Astrocyte (in vitro differentiated cells and primary cell): ENCODE data around the gene MTCH2. TPM values are rescaled to one million over a fixed set of nuclear protein-coding genes. Genes with fewer than 3 reads are reported as not detected.

ENCODE experiments used
- DNase-seq: peaks from one replicate; pipeline ENCODE4 v3.0.0-alpha.2; 2010; ENCODE audit warnings: low read depth
- FAIRE-seq: peaks from 2 replicates; lab custom pipeline; 2011; peaks lifted over from hg19 to GRCh38; lab: Jason Lieb, UNC
- H2AFZ ChIP-seq: 2 replicates; pipeline ENCODE4 v1.6.0; 2012; ENCODE audit warnings: low read depth, low read length, inconsistent platforms
- H3K27ac ChIP-seq: 2 replicates; pipeline ENCODE4 v1.5.1; 2011; ENCODE audit warnings: low read depth, low read length, inconsistent platforms
- H3K27me3 ChIP-seq: 2 replicates; pipeline ENCODE4 v1.6.0; 2011; ENCODE audit warnings: low read length, inconsistent platforms; ENCODE audit not compliant: insufficient read depth
- H3K36me3 ChIP-seq: 2 replicates; pipeline ENCODE4 v1.5.1; 2011; ENCODE audit warnings: low read length, inconsistent platforms; ENCODE audit not compliant: insufficient read depth
- H3K4me1 ChIP-seq: 2 replicates; pipeline ENCODE4 v1.5.1; 2011; ENCODE audit warnings: low read length, inconsistent platforms; ENCODE audit not compliant: insufficient read depth
- H3K4me2 ChIP-seq: 2 replicates; pipeline ENCODE4 v1.6.0; 2012; ENCODE audit warnings: low read length, inconsistent platforms
- H3K4me3 ChIP-seq: 2 replicates; pipeline ENCODE4 v1.5.1; 2011; ENCODE audit warnings: low read depth, mild to moderate bottlenecking, low read length, inconsistent platforms; ENCODE audit not compliant: insufficient read depth
- H3K79me2 ChIP-seq: 2 replicates; pipeline ENCODE4 v1.6.0; 2012; ENCODE audit warnings: mild to moderate bottlenecking, low read length, inconsistent platforms; ENCODE audit not compliant: insufficient read depth
- H3K9ac ChIP-seq: 2 replicates; pipeline ENCODE4 v1.6.0; 2012; ENCODE audit warnings: mild to moderate bottlenecking, low read length, inconsistent platforms
- H3K9me3 ChIP-seq: 2 replicates; pipeline ENCODE4 v1.5.1; 2012; ENCODE audit warnings: low read depth, mild to moderate bottlenecking, low read length, inconsistent platforms; ENCODE audit not compliant: insufficient read depth
- H4K20me1 ChIP-seq: 2 replicates; pipeline ENCODE4 v1.6.0; 2012; ENCODE audit warnings: low read length, inconsistent platforms; ENCODE audit not compliant: insufficient read depth
- H3K27ac Mint-ChIP-seq: one replicate; pipeline ENCODE4 v1.8.0; 2021; ENCODE audit warnings: mild to moderate bottlenecking, mixed read lengths; ENCODE audit not compliant: unreplicated experiment
- H3K27me3 Mint-ChIP-seq: one replicate; pipeline ENCODE4 v1.8.0; 2021; ENCODE audit warnings: low read depth, mixed read lengths; ENCODE audit not compliant: unreplicated experiment
- H3K36me3 Mint-ChIP-seq: one replicate; pipeline ENCODE4 v1.8.0; 2021; ENCODE audit warnings: low read depth, mixed read lengths; ENCODE audit not compliant: unreplicated experiment
- H3K4me1 Mint-ChIP-seq: one replicate; pipeline ENCODE4 v1.8.0; 2021; ENCODE audit warnings: low read depth, mixed read lengths; ENCODE audit not compliant: unreplicated experiment
- H3K4me3 Mint-ChIP-seq: one replicate; pipeline ENCODE4 v1.8.0; 2021; ENCODE audit warnings: mild to moderate bottlenecking, moderate library complexity, mixed read lengths; ENCODE audit not compliant: unreplicated experiment
- H3K9me3 Mint-ChIP-seq: one replicate; pipeline ENCODE4 v1.8.0; 2021; ENCODE audit warnings: mild to moderate bottlenecking, mixed read lengths; ENCODE audit not compliant: unreplicated experiment
- EZH2 ChIP-seq: IDR thresholded peaks from 2 replicates; pipeline ENCODE4 v1.6.1; 2012; ENCODE audit warnings: mild to moderate bottlenecking, low read length, inconsistent platforms; ENCODE audit not compliant: insufficient read depth
- total RNA-seq: library from RNA; stranded (reverse); gene quantifications from 2 replicates; pipeline ENCODE4 v1.2.1, GENCODE V29; 2021
- TF ChIP-seq, protein P1 (sequence below): IDR thresholded peaks from 2 replicates; pipeline ENCODE4 v1.5.1; 2011; ENCODE audit warnings: low read depth, mild to moderate bottlenecking, inconsistent platforms, low read length, moderate library complexity; ENCODE audit not compliant: insufficient read depth

Gene MTCH2
- total RNA-seq, 1 donor from 2014 or later: 103 TPM

- no peaks in the 10 kb centered on the region for H3K9me3 Mint-ChIP-seq
- no peak overlapping the region for H3K4me3 Mint-ChIP-seq
- Histone ChIP-seq H3K4me2 (no peak overlapping the region), H2AFZ (no peak overlapping the region), H3K9ac (no peak overlapping the region), H3K27me3 (no peaks in the 10 kb centered on the region), H4K20me1 (no peaks in the 10 kb centered on the region), H3K9me3 (no peaks in the 10 kb centered on the region), H3K4me3 (no peak overlapping the region), H3K4me1 (peaks cover 19% of the 10 kb centered on the region), H3K27ac (no peak overlapping the region), H3K79me2 (no peaks in the 10 kb centered on the region), H3K36me3 (no peaks in the 10 kb centered on the region)
- TF ChIP-seq, protein P1, sequence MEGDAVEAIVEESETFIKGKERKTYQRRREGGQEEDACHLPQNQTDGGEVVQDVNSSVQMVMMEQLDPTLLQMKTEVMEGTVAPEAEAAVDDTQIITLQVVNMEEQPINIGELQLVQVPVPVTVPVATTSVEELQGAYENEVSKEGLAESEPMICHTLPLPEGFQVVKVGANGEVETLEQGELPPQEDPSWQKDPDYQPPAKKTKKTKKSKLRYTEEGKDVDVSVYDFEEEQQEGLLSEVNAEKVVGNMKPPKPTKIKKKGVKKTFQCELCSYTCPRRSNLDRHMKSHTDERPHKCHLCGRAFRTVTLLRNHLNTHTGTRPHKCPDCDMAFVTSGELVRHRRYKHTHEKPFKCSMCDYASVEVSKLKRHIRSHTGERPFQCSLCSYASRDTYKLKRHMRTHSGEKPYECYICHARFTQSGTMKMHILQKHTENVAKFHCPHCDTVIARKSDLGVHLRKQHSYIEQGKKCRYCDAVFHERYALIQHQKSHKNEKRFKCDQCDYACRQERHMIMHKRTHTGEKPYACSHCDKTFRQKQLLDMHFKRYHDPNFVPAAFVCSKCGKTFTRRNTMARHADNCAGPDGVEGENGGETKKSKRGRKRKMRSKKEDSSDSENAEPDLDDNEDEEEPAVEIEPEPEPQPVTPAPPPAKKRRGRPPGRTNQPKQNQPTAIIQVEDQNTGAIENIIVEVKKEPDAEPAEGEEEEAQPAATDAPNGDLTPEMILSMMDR: no peak
- no peak for TF ChIP-seq EZH2
- DNase-seq (peak; percentile 49), FAIRE-seq (no peak)
- peaks cover 23% of the 10 kb centered on the region for H3K4me1 Mint-ChIP-seq
- no peak overlapping the region for H3K27ac Mint-ChIP-seq
- peaks cover 4% of the 10 kb centered on the region for H3K27me3 Mint-ChIP-seq
- no peaks in the 10 kb centered on the region for H3K36me3 Mint-ChIP-seq
These were observed 39.1 kb downstream of the MTCH2 start for GRCh38 chr11:47603295-47603694.

- H3K27me3 Mint-ChIP-seq: peaks cover 14% of the 10 kb centered on the region
- no peak overlapping the region for H3K4me3 ChIP-seq
- no peak overlapping the region for H3K4me3 Mint-ChIP-seq
- H3K27ac ChIP-seq: no peak overlapping the region
- H3K4me1 Mint-ChIP-seq: no peaks in the 10 kb centered on the region
- DNase-seq (no peak), FAIRE-seq (no peak)
- TF ChIP-seq, protein P1: no peak
- no peak for TF ChIP-seq EZH2
- H3K4me2 ChIP-seq: no peak overlapping the region
- H3K36me3 ChIP-seq: no peaks in the 10 kb centered on the region
- H2AFZ ChIP-seq: no peak overlapping the region
- no peaks in the 10 kb centered on the region for H4K20me1 ChIP-seq
- no peaks in the 10 kb centered on the region for H3K79me2 ChIP-seq
- no peaks in the 10 kb centered on the region for H3K9me3 ChIP-seq
- peaks cover 7% of the 10 kb centered on the region for H3K27me3 ChIP-seq
- H3K27ac Mint-ChIP-seq: no peak overlapping the region
- no peak overlapping the region for H3K9ac ChIP-seq
- no peaks in the 10 kb centered on the region for H3K9me3 Mint-ChIP-seq
- no peaks in the 10 kb centered on the region for H3K36me3 Mint-ChIP-seq
- H3K4me1 ChIP-seq: no peaks in the 10 kb centered on the region
These were observed 42.5 kb downstream of the MTCH2 start for GRCh38 chr11:47599902-47600301.

GRCh38 chr11:47595967-47596366 lies 46.4 kb downstream of the MTCH2 start:
- no peaks in the 10 kb centered on the region for H3K36me3 ChIP-seq
- H3K27ac Mint-ChIP-seq: no peak overlapping the region
- H4K20me1 ChIP-seq: no peaks in the 10 kb centered on the region
- no peak overlapping the region for H3K9ac ChIP-seq
- DNase-seq: no peak
- H3K4me3 ChIP-seq: no peak overlapping the region
- H3K79me2 ChIP-seq: no peaks in the 10 kb centered on the region
- no peaks in the 10 kb centered on the region for H3K9me3 ChIP-seq
- H3K4me1 ChIP-seq: peaks cover 2% of the 10 kb centered on the region
- H3K27me3 ChIP-seq: peaks cover 35% of the 10 kb centered on the region
- no peak overlapping the region for H3K4me2 ChIP-seq
- H2AFZ ChIP-seq: no peak overlapping the region
- no peak for FAIRE-seq
- peaks cover 39% of the 10 kb centered on the region for H3K27me3 Mint-ChIP-seq
- TF ChIP-seq EZH2: no peak
- TF ChIP-seq, protein P1: no peak
- no peak overlapping the region for H3K27ac ChIP-seq
- no peaks in the 10 kb centered on the region for H3K36me3 Mint-ChIP-seq
- no peaks in the 10 kb centered on the region for H3K9me3 Mint-ChIP-seq
- peak overlapping the region; percentile 68 for H3K4me3 Mint-ChIP-seq
- H3K4me1 Mint-ChIP-seq: no peaks in the 10 kb centered on the region
